ENCODE results near the gene MAP3K7. TPM values are rescaled to one million over a fixed set of nuclear protein-coding genes. Genes with fewer than 3 reads are reported as not detected.

Gene MAP3K7
- total RNA-seq, 1 donor from 2014 or later = 40.5 TPM

GRCh38 chr6:90463874-90464273, 123.0 kb downstream of the MAP3K7 start:
- H3K27me3 Mint-ChIP-seq (ENCODE audit: unreplicated experiment) = peaks cover 3% of the 10 kb centered on the region
- DNase-seq (ENCODE audit: low spot score) = no peak
- no peaks in the 10 kb centered on the region for H3K9me3 Mint-ChIP-seq (ENCODE audit: unreplicated experiment)
- peak overlapping the region; percentile 38 for H3K27ac Mint-ChIP-seq (ENCODE audit: unreplicated experiment)
- H3K4me1 Mint-ChIP-seq (ENCODE audit: unreplicated experiment) = peaks cover 7% of the 10 kb centered on the region
- H3K36me3 Mint-ChIP-seq (ENCODE audit: low read depth, unreplicated experiment) = peaks cover 4% of the 10 kb centered on the region
- TF ChIP-seq, protein P1, sequence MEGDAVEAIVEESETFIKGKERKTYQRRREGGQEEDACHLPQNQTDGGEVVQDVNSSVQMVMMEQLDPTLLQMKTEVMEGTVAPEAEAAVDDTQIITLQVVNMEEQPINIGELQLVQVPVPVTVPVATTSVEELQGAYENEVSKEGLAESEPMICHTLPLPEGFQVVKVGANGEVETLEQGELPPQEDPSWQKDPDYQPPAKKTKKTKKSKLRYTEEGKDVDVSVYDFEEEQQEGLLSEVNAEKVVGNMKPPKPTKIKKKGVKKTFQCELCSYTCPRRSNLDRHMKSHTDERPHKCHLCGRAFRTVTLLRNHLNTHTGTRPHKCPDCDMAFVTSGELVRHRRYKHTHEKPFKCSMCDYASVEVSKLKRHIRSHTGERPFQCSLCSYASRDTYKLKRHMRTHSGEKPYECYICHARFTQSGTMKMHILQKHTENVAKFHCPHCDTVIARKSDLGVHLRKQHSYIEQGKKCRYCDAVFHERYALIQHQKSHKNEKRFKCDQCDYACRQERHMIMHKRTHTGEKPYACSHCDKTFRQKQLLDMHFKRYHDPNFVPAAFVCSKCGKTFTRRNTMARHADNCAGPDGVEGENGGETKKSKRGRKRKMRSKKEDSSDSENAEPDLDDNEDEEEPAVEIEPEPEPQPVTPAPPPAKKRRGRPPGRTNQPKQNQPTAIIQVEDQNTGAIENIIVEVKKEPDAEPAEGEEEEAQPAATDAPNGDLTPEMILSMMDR (IDR thresholded peaks at IDR 0.05; ENCODE audit: unreplicated experiment) = no peak
- no peak overlapping the region for H3K4me3 Mint-ChIP-seq (ENCODE audit: unreplicated experiment)
